Gastroesophageal sphincter (tissue), 3 donors: Measurements from ENCODE around the gene MYOG.

Experiments used
- EP300 ChIP-seq: sonication (generic); formaldehyde crosslinking; IDR thresholded peaks from one replicate; pipeline ENCODE4 v1.6.1; 2017; ENCODE audit warnings: antibody characterized with exemption, mild to moderate bottlenecking
- POLR2A ChIP-seq, 2 donors: fragments of 450-650 bp; IDR thresholded peaks; one replicate each; pipeline ENCODE4 v1.6.1; 2017; ENCODE audit warnings: antibody characterized with exemption in 2 of 2, mild to moderate bottlenecking in 2 of 2, moderate library complexity in 1 of 2
- POLR2AphosphoS5 ChIP-seq: sonication (generic); formaldehyde crosslinking; IDR thresholded peaks from one replicate; pipeline ENCODE4 v1.6.1; 2017; ENCODE audit warnings: antibody characterized with exemption
- TF ChIP-seq, protein P1 (sequence below), 4 experiments: fragments of 200-600 bp in 2 of 4; fragments of 450-650 bp in 2 of 4; sonication (generic) in 1 of 4; IDR thresholded peaks; one replicate each; pipeline ENCODE4 v1.5.1; 2017 to 2019; ENCODE audit warnings: antibody characterized with exemption in 4 of 4, mild to moderate bottlenecking in 2 of 4, moderate library complexity in 2 of 4

DNA sequence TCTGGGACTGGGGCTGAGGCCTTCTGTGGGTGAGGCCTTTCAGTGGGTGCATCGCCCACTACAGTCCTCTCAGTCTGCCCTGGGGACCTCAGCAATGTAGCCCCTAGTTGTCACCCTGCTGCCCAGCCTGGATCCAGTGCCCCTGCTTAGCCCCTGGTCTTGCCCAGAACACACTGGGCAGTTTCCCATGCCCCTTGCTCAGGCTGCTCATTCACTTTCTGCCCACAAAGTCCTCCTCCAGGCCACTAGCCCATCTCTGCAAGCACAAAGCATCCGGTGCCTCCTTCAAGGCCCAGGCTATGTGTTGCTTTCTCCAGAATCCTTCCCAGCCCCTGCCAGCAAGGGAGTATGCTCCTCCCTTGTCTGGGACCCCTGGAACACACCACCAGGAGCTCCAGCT lies 36.3 kb upstream of the MYOG start:
- TF ChIP-seq POLR2A (IDR thresholded peaks at IDR 0.05) (no peak), POLR2AphosphoS5 (no peak), EP300 (no peak)
- TF ChIP-seq, protein P1, sequence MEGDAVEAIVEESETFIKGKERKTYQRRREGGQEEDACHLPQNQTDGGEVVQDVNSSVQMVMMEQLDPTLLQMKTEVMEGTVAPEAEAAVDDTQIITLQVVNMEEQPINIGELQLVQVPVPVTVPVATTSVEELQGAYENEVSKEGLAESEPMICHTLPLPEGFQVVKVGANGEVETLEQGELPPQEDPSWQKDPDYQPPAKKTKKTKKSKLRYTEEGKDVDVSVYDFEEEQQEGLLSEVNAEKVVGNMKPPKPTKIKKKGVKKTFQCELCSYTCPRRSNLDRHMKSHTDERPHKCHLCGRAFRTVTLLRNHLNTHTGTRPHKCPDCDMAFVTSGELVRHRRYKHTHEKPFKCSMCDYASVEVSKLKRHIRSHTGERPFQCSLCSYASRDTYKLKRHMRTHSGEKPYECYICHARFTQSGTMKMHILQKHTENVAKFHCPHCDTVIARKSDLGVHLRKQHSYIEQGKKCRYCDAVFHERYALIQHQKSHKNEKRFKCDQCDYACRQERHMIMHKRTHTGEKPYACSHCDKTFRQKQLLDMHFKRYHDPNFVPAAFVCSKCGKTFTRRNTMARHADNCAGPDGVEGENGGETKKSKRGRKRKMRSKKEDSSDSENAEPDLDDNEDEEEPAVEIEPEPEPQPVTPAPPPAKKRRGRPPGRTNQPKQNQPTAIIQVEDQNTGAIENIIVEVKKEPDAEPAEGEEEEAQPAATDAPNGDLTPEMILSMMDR (IDR thresholded peaks at IDR 0.05) = no peak
